HL-60 (cell line): Measurements from ENCODE around the gene ALG3.

Experiments
- DNase-seq, 2 experiments: peaks; one replicate each; pipeline ENCODE4 v3.0.0-alpha.2; 2010 to 2020; ENCODE audit warnings: low read depth in 1 of 2, low spot score in 1 of 2
- H3K27ac ChIP-seq: fragments of 250-450 bp; sonication (Bioruptor Pico); replicated peaks from 2 replicates; pipeline ENCODE4 v1.5.1; 2020; ENCODE audit warnings: mild to moderate bottlenecking, moderate library complexity
- H3K27me3 ChIP-seq: fragments of 250-450 bp; sonication (Bioruptor Pico); 2 replicates; pipeline ENCODE4 v1.5.1; 2021; ENCODE audit warnings: mild to moderate bottlenecking, moderate library complexity; ENCODE audit not compliant: insufficient read depth, poor library complexity, severe bottlenecking
- H3K4me3 ChIP-seq: replicated peaks from 2 replicates; pipeline ENCODE4 v1.5.1; 2011; ENCODE audit warnings: mild to moderate bottlenecking, control low read depth, low read length; ENCODE audit not compliant: insufficient read depth
- CTCF ChIP-seq: IDR thresholded peaks from one replicate; pipeline ENCODE4 v1.5.1; 2011; ENCODE audit warnings: low read length, control low read depth, inconsistent platforms; ENCODE audit not compliant: insufficient read depth
- GABPA ChIP-seq: IDR thresholded peaks from 2 replicates; pipeline ENCODE4 v1.6.1; 2012; ENCODE audit warnings: low read depth
- POLR2AphosphoS5 ChIP-seq: IDR thresholded peaks from 2 replicates; pipeline ENCODE4 v1.6.1; 2012; ENCODE audit warnings: low read depth
- REST ChIP-seq: IDR thresholded peaks from 2 replicates; pipeline ENCODE4 v1.6.1; 2012; ENCODE audit warnings: low read depth; ENCODE audit not compliant: insufficient replicate concordance
- SPI1 ChIP-seq: IDR thresholded peaks from 2 replicates; pipeline ENCODE4 v1.6.1; 2012; ENCODE audit warnings: low read depth, mild to moderate bottlenecking, borderline replicate concordance

Gene ALG3

GRCh38 chr3:184200825-184201224 is 47.9 kb downstream of the ALG3 start:
- TF ChIP-seq CTCF, result no peak
- TF ChIP-seq SPI1, result no peak
- TF ChIP-seq POLR2AphosphoS5, result no peak
- TF ChIP-seq GABPA, result no peak
- TF ChIP-seq REST, result no peak
- Histone ChIP-seq H3K4me3 (no peak overlapping the region), H3K27me3 (no peaks in the 10 kb centered on the region), H3K27ac (no peak overlapping the region)
- DNase-seq, result no peak

GRCh38 chr3:184198509-184198908 is 50.3 kb downstream of the ALG3 start:
- H3K27ac ChIP-seq, result no peak overlapping the region
- no peak for DNase-seq
- TF ChIP-seq SPI1, result no peak
- TF ChIP-seq REST, result no peak
- no peak for TF ChIP-seq POLR2AphosphoS5
- TF ChIP-seq CTCF, result no peak
- no peak for TF ChIP-seq GABPA
- H3K27me3 ChIP-seq, result no peaks in the 10 kb centered on the region
- no peak overlapping the region for H3K4me3 ChIP-seq

- TF ChIP-seq GABPA (no peak), SPI1 (no peak), CTCF (no peak), REST (no peak), POLR2AphosphoS5 (no peak)
- no peak overlapping the region for H3K4me3 ChIP-seq
- H3K27me3 ChIP-seq, result no peaks in the 10 kb centered on the region
- H3K27ac ChIP-seq, result no peak overlapping the region
- DNase-seq, result no peak
These were observed 52.2 kb downstream of the ALG3 start for GRCh38 chr3:184196536-184196935.
